Mesenchymal stem cell (in vitro differentiated cells and primary cell): ENCODE measurements around the gene C2CD3.
"Not testable (repeated sequence)": the region's sequence is repeated elsewhere in the genome, so short reads cannot be mapped to it uniquely, and the experiment has no call there.

ENCODE experiments used
- DNase-seq: peaks from one replicate; pipeline ENCODE4 v3.0.0-alpha.2; 2013
- H2AFZ ChIP-seq: one replicate; pipeline ENCODE4 v1.6.1; 2013; ENCODE audit warnings: low read depth, mild to moderate bottlenecking, control low read depth, inconsistent platforms, low read length, moderate library complexity
- H2AK5ac ChIP-seq: 2 replicates; pipeline ENCODE4 v1.6.1; 2013; ENCODE audit warnings: low read length, moderate library complexity, mild to moderate bottlenecking, inconsistent platforms; ENCODE audit not compliant: severe bottlenecking
- H2BK120ac ChIP-seq: one replicate; pipeline ENCODE4 v1.6.1; 2013; ENCODE audit warnings: low read depth, mild to moderate bottlenecking, inconsistent platforms, low read length, moderate library complexity
- H2BK12ac ChIP-seq, 2 experiments: one replicate each; pipeline ENCODE4 v1.6.1; 2013; ENCODE audit warnings: inconsistent platforms in 2 of 2, low read length in 2 of 2, mild to moderate bottlenecking in 2 of 2, moderate library complexity in 2 of 2, control low read depth in 1 of 2
- H2BK15ac ChIP-seq: one replicate; pipeline ENCODE4 v1.6.1; 2013; ENCODE audit warnings: mild to moderate bottlenecking, low read depth, inconsistent platforms; ENCODE audit not compliant: poor library complexity, severe bottlenecking
- H2BK5ac ChIP-seq: 2 replicates; pipeline ENCODE4 v1.6.1; 2013; ENCODE audit warnings: low read depth, mild to moderate bottlenecking, low read length, control low read depth, inconsistent platforms; ENCODE audit not compliant: poor library complexity, severe bottlenecking
- H3K14ac ChIP-seq, 2 experiments: one replicate each; pipeline ENCODE4 v1.6.1; 2013; ENCODE audit warnings: inconsistent platforms in 2 of 2, low read length in 2 of 2, control low read depth in 1 of 2, mild to moderate bottlenecking in 1 of 2, moderate library complexity in 1 of 2
- H3K18ac ChIP-seq, 2 experiments: one replicate each; pipeline ENCODE4 v1.6.1; 2013; ENCODE audit warnings: inconsistent platforms in 2 of 2, low read length in 2 of 2, control low read depth in 1 of 2, low read depth in 1 of 2, mild to moderate bottlenecking in 1 of 2
- H3K23ac ChIP-seq, 2 experiments: one replicate each; pipeline ENCODE4 v1.6.1; 2013; ENCODE audit warnings: inconsistent platforms in 2 of 2, low read length in 2 of 2, mild to moderate bottlenecking in 2 of 2, moderate library complexity in 2 of 2, control low read depth in 1 of 2
- H3K27ac ChIP-seq: 2 replicates; pipeline ENCODE4 v1.5.1; 2013; ENCODE audit warnings: mild to moderate bottlenecking, moderate library complexity, low read length, control low read depth, inconsistent platforms; ENCODE audit not compliant: poor library complexity, severe bottlenecking
- H3K27me3 ChIP-seq, 2 experiments: 2 replicates each; pipeline versions ENCODE4 v1.6.1 to v1.7.0; 2013; ENCODE audit warnings: low read length in 2 of 2, mild to moderate bottlenecking in 2 of 2, moderate library complexity in 2 of 2, control low read depth in 1 of 2, inconsistent platforms in 1 of 2; ENCODE audit not compliant: control insufficient read depth in 1 of 2, insufficient read depth in 1 of 2
- H3K36me3 ChIP-seq, 2 experiments: 2 replicates each; pipeline versions ENCODE4 v1.6.1 to v1.7.0; 2013; ENCODE audit warnings: low read length in 2 of 2, control low read depth in 1 of 2, inconsistent platforms in 1 of 2, low read depth in 1 of 2, mild to moderate bottlenecking in 1 of 2; ENCODE audit not compliant: insufficient read depth in 2 of 2, control insufficient read depth in 1 of 2
- H3K4ac ChIP-seq, 2 experiments: one replicate each; pipeline ENCODE4 v1.6.1; 2013; ENCODE audit warnings: inconsistent platforms in 2 of 2, low read length in 2 of 2, mild to moderate bottlenecking in 2 of 2, moderate library complexity in 2 of 2, control low read depth in 1 of 2, low read depth in 1 of 2
- H3K4me1 ChIP-seq: 2 replicates; pipeline ENCODE4 v1.6.1; 2013; ENCODE audit warnings: low read depth, low read length, control low read depth; ENCODE audit not compliant: control insufficient read depth, insufficient read depth
- H3K4me2 ChIP-seq: 2 replicates; pipeline ENCODE4 v1.6.1; 2013; ENCODE audit warnings: low read length, mild to moderate bottlenecking, inconsistent platforms; ENCODE audit not compliant: poor library complexity, severe bottlenecking
- H3K4me3 ChIP-seq, 2 experiments: 2 replicates each; pipeline versions ENCODE4 v1.5.1 to v1.7.0; 2013; ENCODE audit warnings: low read length in 2 of 2, mild to moderate bottlenecking in 2 of 2, control low read depth in 1 of 2, low read depth in 1 of 2; ENCODE audit not compliant: insufficient read depth in 1 of 2
- H3K79me1 ChIP-seq: replicated peaks from 2 replicates; pipeline ENCODE4 v1.6.1; 2013; ENCODE audit warnings: mild to moderate bottlenecking, control low read depth, low read length, inconsistent platforms; ENCODE audit not compliant: poor library complexity, severe bottlenecking
- H3K9ac ChIP-seq: 2 replicates; pipeline ENCODE4 v1.7.0; 2013; ENCODE audit warnings: mild to moderate bottlenecking, low read length, moderate library complexity
- H3K9me3 ChIP-seq: 2 replicates; pipeline ENCODE4 v1.7.0; 2013; ENCODE audit warnings: mild to moderate bottlenecking, low read length; ENCODE audit not compliant: control insufficient read depth
- H4K8ac ChIP-seq: one replicate; pipeline ENCODE4 v1.6.1; 2013; ENCODE audit warnings: inconsistent platforms, mild to moderate bottlenecking, low read length, moderate library complexity
- H4K91ac ChIP-seq: one replicate; pipeline ENCODE4 v1.6.1; 2013; ENCODE audit warnings: mild to moderate bottlenecking, low read length, inconsistent platforms
- WGBS: methylation state at CpG from one replicate; pipeline ENCODE4 v1.1.7; 2013; ENCODE audit warnings: mixed read lengths; 5-methylcytosine and 5-hydroxymethylcytosine counted together

The C2CD3 gene

GRCh38 chr11:74070723-74071492 lies 99.9 kb downstream of the C2CD3 start:
- H3K27me3 ChIP-seq, result no peaks in the 10 kb centered on the region
- no peaks in the 10 kb centered on the region for H3K9me3 ChIP-seq
- H4K8ac ChIP-seq, result no peak overlapping the region
- H3K14ac ChIP-seq, result no peak overlapping the region
- no peak overlapping the region for H3K4me3 ChIP-seq
- no peak overlapping the region for H3K4ac ChIP-seq
- no peak overlapping the region for H2BK12ac ChIP-seq
- 86% methylated on average over 3 of the region's 3 CpGs for WGBS
- H3K23ac ChIP-seq, result no peak overlapping the region
- no peak for DNase-seq
- H3K9ac ChIP-seq, result no peak overlapping the region
- H4K91ac ChIP-seq, result no peak overlapping the region
- H2AFZ ChIP-seq, result no peak overlapping the region
- H3K4me1 ChIP-seq, result no peaks in the 10 kb centered on the region
- H3K36me3 ChIP-seq, result peaks cover 7 to 46% of the 10 kb centered on the region in 2 experiments
- H3K27ac ChIP-seq, result no peak overlapping the region
- no peak overlapping the region for H2BK15ac ChIP-seq
- H3K79me1 ChIP-seq, result peaks cover 5% of the 10 kb centered on the region
- no peak overlapping the region for H2BK5ac ChIP-seq
- H3K18ac ChIP-seq, result no peak overlapping the region
- H3K4me2 ChIP-seq, result no peak overlapping the region
- no peak overlapping the region for H2BK120ac ChIP-seq
- no peak overlapping the region for H2AK5ac ChIP-seq

DNA sequence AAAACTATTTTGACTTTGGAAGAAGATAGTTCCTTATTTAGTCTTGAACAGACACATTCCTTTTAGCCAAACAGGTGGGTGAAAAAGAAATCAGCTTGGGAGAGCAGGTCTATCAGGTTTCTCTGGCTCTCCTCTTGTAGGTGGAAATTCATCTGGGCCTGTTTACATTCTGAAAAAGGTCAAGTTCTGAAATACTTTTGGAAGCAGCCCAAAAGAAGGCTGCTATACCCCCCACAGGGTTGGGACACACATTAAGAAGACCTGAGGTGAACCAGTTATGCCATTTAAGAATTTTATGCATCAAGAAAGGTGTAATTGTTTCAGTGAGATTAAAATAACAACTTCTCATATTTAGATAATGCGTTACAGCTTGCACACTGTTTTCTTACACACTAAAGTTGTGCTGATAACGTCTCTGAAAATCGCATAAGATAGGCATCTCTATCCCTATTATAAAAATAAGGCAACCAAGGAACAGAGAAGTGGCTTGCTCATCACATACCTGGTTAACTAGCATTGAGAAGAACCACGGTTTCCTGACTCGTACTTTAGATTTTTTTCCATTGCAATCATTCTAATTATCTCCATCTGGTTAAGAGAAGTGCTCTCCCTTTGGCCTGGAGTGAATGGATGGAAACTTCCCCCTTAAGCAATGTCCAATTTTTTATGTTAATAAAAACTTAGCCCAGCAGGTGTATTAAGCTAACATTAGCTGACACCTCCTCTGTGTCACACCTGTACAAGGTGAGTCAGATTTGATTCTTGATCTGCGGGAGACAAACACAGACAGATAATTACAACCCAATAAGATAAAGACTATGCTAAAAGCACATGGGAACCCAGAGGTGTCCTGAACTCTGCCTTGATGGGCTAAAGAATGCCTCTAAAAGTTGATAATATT lies 101.4 kb downstream of the C2CD3 start:
- 99% methylated on average over 3 of the region's 6 CpGs for WGBS
- H3K27me3 ChIP-seq, result no peaks in the 10 kb centered on the region
- H3K4me3 ChIP-seq, result no peak overlapping the region
- no peaks in the 10 kb centered on the region for H3K4me1 ChIP-seq
- H3K14ac ChIP-seq, result no peak overlapping the region
- H3K23ac ChIP-seq, result no peak overlapping the region
- no peak overlapping the region for H3K27ac ChIP-seq
- no peak overlapping the region for H2AK5ac ChIP-seq
- no peak overlapping the region for H2BK120ac ChIP-seq
- H2BK15ac ChIP-seq, result no peak overlapping the region
- peaks cover 4% of the 10 kb centered on the region for H3K79me1 ChIP-seq
- H4K8ac ChIP-seq, result no peak overlapping the region
- no peak overlapping the region for H4K91ac ChIP-seq
- H3K36me3 ChIP-seq, result peaks cover 7 to 40% of the 10 kb centered on the region in 2 experiments
- no peak overlapping the region for H2BK5ac ChIP-seq
- H3K9ac ChIP-seq, result no peak overlapping the region
- H2BK12ac ChIP-seq, result no peak overlapping the region
- H3K4me2 ChIP-seq, result no peak overlapping the region
- H2AFZ ChIP-seq, result no peak overlapping the region
- no peaks in the 10 kb centered on the region for H3K9me3 ChIP-seq
- no peak overlapping the region for H3K18ac ChIP-seq
- H3K4ac ChIP-seq, result no peak overlapping the region
- DNase-seq, result no peak

DNA sequence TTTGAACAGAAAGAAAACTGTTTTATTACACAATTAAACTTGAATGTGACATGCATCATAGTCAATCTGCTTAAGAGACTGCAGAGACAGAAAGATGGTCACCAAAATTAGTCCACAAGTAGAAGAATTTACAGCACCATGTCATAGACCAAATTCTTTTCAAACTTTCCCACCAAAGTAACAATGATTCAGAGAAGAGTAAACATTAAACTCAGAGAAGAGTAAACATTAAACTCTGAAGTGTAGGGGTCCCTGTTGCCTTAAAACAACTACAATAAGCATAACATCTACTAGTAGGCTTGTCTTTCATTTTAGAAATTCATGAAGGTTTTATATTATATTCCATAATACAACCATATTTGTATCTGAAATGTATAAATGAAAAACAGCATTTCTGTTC lies 104.1 kb downstream of the C2CD3 start:
- not testable (repeated sequence) for H3K9ac ChIP-seq, H3K27me3 ChIP-seq

GRCh38 chr11:74065534-74065933 lies 105.3 kb downstream of the C2CD3 start:
- H3K18ac ChIP-seq, H3K4me1 ChIP-seq, H3K4me3 ChIP-seq, H4K8ac ChIP-seq, H2BK12ac ChIP-seq, H2BK15ac ChIP-seq, H3K4me2 ChIP-seq, H3K23ac ChIP-seq, DNase-seq, H3K27me3 ChIP-seq, H2BK5ac ChIP-seq, H3K4ac ChIP-seq, H3K79me1 ChIP-seq, H4K91ac ChIP-seq, H2BK120ac ChIP-seq, H3K9me3 ChIP-seq, H3K14ac ChIP-seq, H3K36me3 ChIP-seq, H3K9ac ChIP-seq, H2AK5ac ChIP-seq, H2AFZ ChIP-seq, H3K27ac ChIP-seq: not testable (repeated sequence)
- WGBS, result no CpG with 5 or more reads among the region's 3 CpGs

More for the DNA sequence above, 104.1 kb downstream of the C2CD3 start:
- H3K79me1 ChIP-seq, H3K14ac ChIP-seq, H4K91ac ChIP-seq, H2BK5ac ChIP-seq, H3K4ac ChIP-seq, H3K4me2 ChIP-seq, H3K4me1 ChIP-seq, H2AFZ ChIP-seq, H4K8ac ChIP-seq, H2BK12ac ChIP-seq, H3K23ac ChIP-seq, H2BK120ac ChIP-seq, H2BK15ac ChIP-seq, H3K18ac ChIP-seq, H3K4me3 ChIP-seq, H3K27ac ChIP-seq, H3K9me3 ChIP-seq, H2AK5ac ChIP-seq: not testable (repeated sequence)
- peak; percentile 50 for DNase-seq
- peaks cover 3 to 18% of the 10 kb centered on the region in 2 experiments for H3K36me3 ChIP-seq
